Peyer's patch (tissue), 4 donors: ENCODE measurements around the gene SRD5A3.

ENCODE experiments used
- POLR2A ChIP-seq, 2 donors: fragments of 450-650 bp; IDR thresholded peaks; one replicate each; pipeline ENCODE4 v1.5.1; 2017; ENCODE audit warnings: antibody characterized with exemption in 2 of 2, mild to moderate bottlenecking in 2 of 2, moderate library complexity in 2 of 2
- TF ChIP-seq, protein P1 (sequence below), 6 experiments: fragments of 450-650 bp in 4 of 6; fragments of 200-600 bp in 2 of 6; sonication (generic) in 1 of 6; IDR thresholded peaks; one replicate each; pipeline ENCODE4 v1.5.1; 2017 to 2019; ENCODE audit warnings: antibody characterized with exemption in 6 of 6, mild to moderate bottlenecking in 3 of 6, moderate library complexity in 1 of 6

DNA sequence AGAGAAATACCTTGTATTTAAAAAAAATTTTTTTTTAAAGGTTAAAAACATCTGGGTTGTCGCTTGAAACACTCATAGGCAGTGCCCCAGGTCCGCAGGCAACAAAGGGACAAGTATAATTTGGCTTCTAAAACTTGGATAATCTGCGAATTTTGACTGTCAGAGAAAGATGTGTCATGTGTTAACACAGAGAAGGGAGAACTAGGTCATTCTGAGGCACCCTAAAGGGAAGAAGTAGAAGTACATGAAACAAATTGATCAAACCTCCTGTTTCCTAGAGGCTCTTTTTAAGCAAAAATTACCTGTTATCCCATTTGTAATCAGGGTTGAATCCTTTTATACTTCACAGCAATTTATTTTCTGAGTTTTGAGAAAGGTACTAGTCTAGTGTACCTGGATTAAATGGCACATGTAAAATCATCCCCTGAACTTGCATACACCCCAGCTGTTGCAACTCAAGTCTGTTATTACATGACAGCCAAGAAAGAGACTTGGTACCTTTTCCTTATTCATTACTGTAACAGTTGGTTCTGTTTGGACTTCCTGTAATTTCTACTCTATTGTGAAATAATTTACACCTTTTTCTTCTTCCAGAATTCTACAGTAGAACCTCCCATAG lies 1.7 kb downstream of the SRD5A3 start:
- TF ChIP-seq, protein P1, sequence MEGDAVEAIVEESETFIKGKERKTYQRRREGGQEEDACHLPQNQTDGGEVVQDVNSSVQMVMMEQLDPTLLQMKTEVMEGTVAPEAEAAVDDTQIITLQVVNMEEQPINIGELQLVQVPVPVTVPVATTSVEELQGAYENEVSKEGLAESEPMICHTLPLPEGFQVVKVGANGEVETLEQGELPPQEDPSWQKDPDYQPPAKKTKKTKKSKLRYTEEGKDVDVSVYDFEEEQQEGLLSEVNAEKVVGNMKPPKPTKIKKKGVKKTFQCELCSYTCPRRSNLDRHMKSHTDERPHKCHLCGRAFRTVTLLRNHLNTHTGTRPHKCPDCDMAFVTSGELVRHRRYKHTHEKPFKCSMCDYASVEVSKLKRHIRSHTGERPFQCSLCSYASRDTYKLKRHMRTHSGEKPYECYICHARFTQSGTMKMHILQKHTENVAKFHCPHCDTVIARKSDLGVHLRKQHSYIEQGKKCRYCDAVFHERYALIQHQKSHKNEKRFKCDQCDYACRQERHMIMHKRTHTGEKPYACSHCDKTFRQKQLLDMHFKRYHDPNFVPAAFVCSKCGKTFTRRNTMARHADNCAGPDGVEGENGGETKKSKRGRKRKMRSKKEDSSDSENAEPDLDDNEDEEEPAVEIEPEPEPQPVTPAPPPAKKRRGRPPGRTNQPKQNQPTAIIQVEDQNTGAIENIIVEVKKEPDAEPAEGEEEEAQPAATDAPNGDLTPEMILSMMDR (IDR thresholded peaks at IDR 0.05): no peak
- TF ChIP-seq POLR2A (IDR thresholded peaks at IDR 0.05): no peak
